WTC11 (cell line): ENCODE measurements around the gene ZNF480.
"Not testable (repeated sequence)": the region's sequence is repeated elsewhere in the genome, so short reads cannot be mapped to it uniquely, and the experiment has no call there.

Source experiments
- ARID4B ChIP-seq: sonication (generic); formaldehyde crosslinking; IDR thresholded peaks from 2 replicates; pipeline ENCODE4 v1.8.0; 2023; ENCODE audit warnings: missing genetic modification reagents, mild to moderate bottlenecking, borderline replicate concordance
- CTCF ChIP-seq: fragments of 200-600 bp; IDR thresholded peaks from 2 replicates; pipeline ENCODE4 v1.8.0; 2022; ENCODE audit warnings: antibody characterized with exemption
- MAX ChIP-seq: sonication (generic); formaldehyde crosslinking; IDR thresholded peaks from 2 replicates; pipeline ENCODE4 v1.8.0; 2022; ENCODE audit warnings: mild to moderate bottlenecking, missing genetic modification reagents
- NFE2L1 ChIP-seq: sonication (generic); formaldehyde crosslinking; IDR thresholded peaks from 2 replicates; pipeline ENCODE4 v1.8.1; 2023; ENCODE audit warnings: missing genetic modification reagents
- SP1 ChIP-seq: sonication (generic); formaldehyde crosslinking; conservative IDR thresholded peaks from 2 replicates; pipeline ENCODE4 v1.8.1; 2022; ENCODE audit warnings: missing genetic modification reagents
- ZNF138 ChIP-seq: sonication (generic); formaldehyde crosslinking; conservative IDR thresholded peaks from 2 replicates; pipeline ENCODE4 v1.8.1; 2022; ENCODE audit warnings: mild to moderate bottlenecking, moderate library complexity, missing genetic modification reagents

DNA sequence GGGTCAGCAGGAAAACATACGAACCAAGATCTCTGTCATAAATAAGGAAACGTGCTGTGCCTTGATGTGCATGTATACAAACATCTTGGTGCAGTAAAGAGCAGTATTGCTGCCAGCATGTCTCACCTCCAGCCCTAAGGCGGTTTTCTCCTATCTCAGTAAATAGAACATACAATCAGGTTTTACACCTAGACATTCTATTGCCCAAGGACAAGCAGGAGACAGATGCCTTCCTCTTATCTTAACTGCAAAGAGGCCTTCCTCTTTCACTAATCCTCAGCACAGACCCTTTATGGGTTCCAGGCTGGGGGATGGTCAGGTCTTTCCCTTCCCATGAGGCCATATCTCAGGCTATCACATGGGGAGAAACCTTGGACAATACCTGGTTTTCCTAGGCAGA lies 42.1 kb downstream of the ZNF480 start:
- not testable (repeated sequence) for TF ChIP-seq ARID4B (CRISPR knock-in tag); CTCF; NFE2L1 (CRISPR knock-in tag); ZNF138 (CRISPR knock-in tag); SP1; MAX (CRISPR knock-in tag)
